Measurements from ENCODE around the gene MMRN2.
"Not testable (repeated sequence)": the region's sequence is repeated elsewhere in the genome, so short reads cannot be mapped to it uniquely, and the experiment has no call there.

Gene MMRN2

GRCh38 chr10:86941991-86942421 lies 15.4 kb downstream of the MMRN2 start:
- DNase-seq (ENCODE audit: low read depth), result no peak

DNA sequence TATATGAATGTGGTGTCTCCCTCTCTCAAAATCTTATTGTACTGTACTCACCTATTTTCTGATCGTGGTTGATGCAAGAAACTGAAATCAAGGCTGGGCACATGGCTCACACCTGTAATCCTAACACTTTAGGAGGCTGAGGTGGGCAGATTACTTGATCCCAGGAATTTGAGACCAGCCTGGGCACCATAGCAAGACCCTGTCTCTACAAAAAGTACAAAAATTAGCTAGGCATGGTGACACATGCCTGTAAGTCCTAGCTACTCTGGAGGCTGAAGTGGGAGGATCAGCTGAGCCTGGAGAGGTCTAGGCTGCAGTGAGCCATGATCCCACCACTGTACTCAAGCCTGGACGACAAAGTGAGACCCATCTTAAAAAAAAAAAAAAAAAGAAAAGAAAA lies 16.0 kb downstream of the MMRN2 start:
- no peak for DNase-seq (ENCODE audit: low read depth)

DNA sequence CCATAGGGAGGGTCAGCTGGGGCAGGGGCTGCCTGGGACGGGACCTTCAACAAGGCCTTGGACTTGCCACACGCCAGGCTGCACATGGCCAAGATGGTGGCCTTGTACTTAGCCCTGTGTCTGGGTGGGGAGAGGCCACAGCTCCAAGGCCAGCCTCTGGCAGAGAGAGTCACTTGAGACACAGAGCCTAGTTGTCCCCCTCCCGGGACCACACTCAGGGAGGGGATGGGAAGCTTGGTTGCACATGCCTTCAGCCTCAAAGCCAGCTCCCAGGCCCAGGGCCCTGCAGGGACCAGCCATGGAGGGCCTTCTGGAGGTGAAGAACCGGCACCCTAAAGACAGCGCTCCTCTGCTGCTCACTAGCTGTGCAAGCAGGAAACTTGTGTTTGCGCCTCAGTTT lies 16.7 kb downstream of the MMRN2 start:
- no peak for DNase-seq (ENCODE audit: low read depth)

DNA sequence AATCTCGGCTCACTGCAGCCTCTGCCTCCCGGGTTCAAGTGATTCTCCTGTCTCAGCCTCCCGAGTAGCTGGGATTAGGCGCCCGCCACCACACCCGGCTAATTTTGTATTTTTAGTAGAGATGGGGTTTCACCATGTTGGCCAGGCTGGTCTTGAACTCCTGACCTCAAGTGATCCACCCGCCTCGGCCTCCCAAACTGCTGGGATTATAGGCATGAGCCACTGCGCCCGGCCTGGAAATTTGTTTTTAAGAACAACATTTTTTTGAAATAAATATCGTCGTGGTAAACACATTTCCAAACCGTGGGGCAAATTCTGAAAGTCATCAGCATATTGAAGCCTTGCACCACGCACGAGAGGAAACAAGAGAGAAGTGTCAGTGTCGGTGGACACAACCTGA lies 17.3 kb downstream of the MMRN2 start:
- not testable (repeated sequence) for DNase-seq (ENCODE audit: low read depth)

DNA sequence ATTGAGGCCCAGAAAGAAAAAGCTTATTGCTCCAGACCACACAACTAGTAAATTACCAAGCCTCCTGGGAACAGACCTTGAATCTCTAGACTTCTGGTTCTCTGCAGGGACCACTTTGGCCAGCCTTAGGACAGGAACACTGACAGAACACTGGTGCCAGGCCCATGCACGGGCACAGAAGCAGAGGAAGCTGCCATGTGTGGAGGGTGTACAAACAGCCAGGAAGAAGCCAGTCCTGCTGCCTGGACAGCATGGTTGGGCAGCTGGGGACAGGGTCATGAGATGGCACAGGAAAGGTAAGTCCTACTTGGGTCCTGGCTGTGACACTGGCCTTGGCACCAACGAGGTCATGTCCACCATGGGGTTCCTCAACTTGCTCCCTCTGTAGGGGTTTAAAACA lies 19.2 kb downstream of the MMRN2 start:
- DNase-seq (ENCODE audit: low read depth), result no peak

GRCh38 chr10:86937502-86938154 lies 19.8 kb downstream of the MMRN2 start:
- no peak for DNase-seq (ENCODE audit: low read depth)

DNA sequence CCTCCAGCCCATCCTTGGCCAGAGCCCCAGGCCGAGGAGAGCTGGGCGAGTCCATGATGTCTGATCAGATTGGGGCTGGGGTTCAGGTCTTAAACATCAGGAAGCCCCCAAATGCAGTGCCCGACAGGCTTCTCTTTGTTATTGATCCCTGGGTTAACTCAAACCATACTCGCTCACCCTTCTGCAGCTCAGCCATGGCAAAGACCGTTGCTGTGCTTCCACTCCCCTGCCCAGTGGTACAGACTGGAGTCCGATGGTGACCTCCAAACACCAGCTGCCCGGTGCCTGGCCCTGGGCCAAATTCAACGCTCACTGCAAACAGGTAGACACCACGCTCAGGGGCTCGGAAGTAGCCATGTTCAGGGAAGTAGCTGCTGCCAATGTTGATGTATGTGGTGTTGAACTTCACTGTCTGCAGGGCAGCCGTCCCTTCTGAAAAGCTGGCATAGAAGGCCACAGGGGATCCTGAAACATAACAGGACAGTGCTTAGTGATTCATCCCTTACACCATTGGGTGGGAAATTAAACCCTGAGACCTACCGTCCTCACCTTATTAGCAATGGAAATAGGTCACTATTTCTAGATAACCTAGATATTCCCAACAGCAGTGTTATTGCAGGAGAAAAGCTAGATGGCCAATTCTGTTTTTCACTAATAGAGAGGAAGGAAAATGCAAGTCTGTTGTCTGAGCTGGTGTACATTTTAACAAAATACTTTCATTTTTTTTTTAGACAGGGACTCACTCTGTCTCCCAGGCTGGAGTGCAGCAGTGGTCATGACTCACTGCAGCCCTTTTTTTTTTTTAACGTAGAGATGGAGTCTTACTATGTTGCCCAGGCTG lies 20.5 kb downstream of the MMRN2 start:
- no peak for DNase-seq (ENCODE audit: low read depth)

GRCh38 chr10:86934162-86934711 lies 23.2 kb downstream of the MMRN2 start:
- not testable (repeated sequence) for DNase-seq (ENCODE audit: low read depth)

- DNase-seq (ENCODE audit: low read depth), result no peak
These were observed 24.7 kb downstream of the MMRN2 start for GRCh38 chr10:86932674-86933073.

DNA sequence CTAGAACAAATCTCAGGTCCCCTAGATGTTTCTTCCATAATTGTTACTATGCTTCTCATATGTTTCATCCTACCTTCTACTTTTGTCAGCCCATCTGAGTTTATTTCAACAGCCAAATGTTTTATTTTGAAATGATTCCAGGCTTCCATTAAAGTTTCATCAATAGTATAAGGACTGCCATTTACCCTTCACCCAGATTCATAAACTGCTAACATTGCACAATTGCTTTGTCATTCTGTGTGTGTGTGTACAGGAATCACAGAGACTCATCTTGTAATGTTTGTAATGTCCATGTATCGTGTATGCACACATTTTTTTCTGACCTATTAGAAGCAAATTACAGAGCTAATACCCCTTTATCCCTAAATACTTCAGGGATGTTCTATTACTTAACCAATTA lies 25.5 kb downstream of the MMRN2 start:
- DNase-seq (ENCODE audit: low read depth), result no peak

- no peak for DNase-seq (ENCODE audit: low read depth)
These were observed 27.7 kb downstream of the MMRN2 start for GRCh38 chr10:86929468-86930380.

- no peak for DNase-seq (ENCODE audit: low read depth)
These were observed 34.9 kb downstream of the MMRN2 start for GRCh38 chr10:86922553-86922961.

- no peak for DNase-seq (ENCODE audit: low read depth)
These were observed 39.4 kb downstream of the MMRN2 start for GRCh38 chr10:86918022-86918471.

GRCh38 chr10:86914734-86915133 lies 42.7 kb downstream of the MMRN2 start:
- DNase-seq (ENCODE audit: low read depth), result no peak

DNA sequence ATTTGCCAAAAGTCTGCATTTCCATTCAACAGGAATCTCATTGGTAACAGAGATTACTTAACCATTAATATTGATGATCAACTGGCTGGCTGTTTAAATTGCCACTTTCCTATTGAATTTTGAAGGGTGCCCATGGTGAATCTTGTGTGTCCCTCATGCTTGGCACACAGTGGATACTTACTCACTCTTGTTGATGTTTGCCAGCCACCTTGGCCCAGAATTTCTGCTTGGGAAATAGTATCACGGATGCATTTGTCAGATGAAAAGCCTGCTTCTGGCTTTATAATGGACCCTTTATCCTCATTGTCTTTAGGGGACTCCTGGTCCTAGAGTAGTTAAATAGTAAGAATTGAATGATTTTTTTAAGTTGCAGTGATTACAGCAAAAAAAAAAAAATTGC lies 52.0 kb downstream of the MMRN2 start:
- no peak for DNase-seq (ENCODE audit: low read depth)

DNA sequence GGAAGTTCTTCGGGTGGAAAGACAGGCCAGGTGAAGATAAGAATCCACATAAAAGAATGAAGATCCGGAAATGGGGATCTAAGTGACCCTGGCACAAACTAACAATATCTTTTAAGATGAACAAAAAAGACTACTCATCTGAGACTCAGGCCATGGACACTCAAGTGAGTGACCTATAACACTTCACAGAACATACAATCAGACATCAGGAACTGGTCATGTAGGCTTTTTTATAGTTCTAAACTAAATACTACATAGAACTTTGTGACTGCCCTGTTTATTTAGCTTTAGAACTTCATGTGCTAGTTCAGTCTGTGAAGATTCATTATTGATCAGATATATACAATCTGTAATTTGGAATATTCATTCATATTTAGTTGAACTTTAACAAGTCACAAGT lies 52.8 kb downstream of the MMRN2 start:
- DNase-seq (ENCODE audit: low read depth), result no peak

- no peak for DNase-seq (ENCODE audit: low read depth)
These were observed 56.5 kb downstream of the MMRN2 start for GRCh38 chr10:86900955-86901354.

GRCh38 chr10:86899670-86900276 lies 57.6 kb downstream of the MMRN2 start:
- no peak for DNase-seq (ENCODE audit: low read depth)

DNA sequence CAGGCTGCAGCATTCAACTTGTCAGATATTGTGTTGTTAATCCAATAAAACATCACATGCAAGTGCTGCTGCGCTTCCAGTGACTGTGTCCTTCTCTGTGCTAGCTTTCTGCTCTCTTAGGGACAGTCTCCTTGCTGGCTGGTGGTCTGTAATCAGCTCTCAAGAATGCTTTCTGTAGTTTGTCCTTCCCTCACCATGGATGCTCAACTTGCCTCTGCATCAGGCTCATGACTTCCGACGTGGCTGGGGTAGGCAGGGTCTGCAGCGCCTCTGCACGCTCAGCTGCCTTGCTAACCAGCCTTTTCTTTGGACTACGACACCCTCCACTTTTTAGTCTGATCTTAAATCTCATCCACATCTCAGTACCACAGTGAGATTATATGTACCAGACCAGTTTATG lies 58.3 kb downstream of the MMRN2 start:
- DNase-seq (ENCODE audit: low read depth), result no peak

GRCh38 chr10:86898511-86898910 lies 58.9 kb downstream of the MMRN2 start:
- no peak for DNase-seq (ENCODE audit: low read depth)

DNA sequence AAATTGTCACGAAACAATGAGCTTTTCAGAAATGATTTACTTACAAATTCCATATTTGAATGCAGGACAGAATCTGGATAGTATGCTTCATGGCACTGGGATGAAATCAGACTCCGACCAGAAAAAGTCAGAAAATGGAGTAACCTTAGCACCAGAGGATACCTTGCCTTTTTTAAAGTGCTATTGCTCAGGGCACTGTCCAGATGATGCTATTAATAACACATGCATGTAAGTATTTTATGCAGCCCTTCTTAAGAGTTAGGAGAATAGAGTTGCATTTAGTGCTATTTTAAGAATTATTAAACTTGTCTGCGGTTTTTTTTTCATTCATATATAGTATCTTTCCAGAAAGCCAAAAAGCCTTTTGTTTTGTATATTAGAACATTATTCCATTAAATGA lies 67.4 kb downstream of the MMRN2 start:
- no peak for DNase-seq (ENCODE audit: low read depth)
